Right ventricle myocardium superior (tissue), 1 donor: ENCODE results near the gene GALR2. TPM values are rescaled to one million over a fixed set of nuclear protein-coding genes. Genes with fewer than 3 reads are reported as not detected.
"Not testable (repeated sequence)": the region's sequence is repeated elsewhere in the genome, so short reads cannot be mapped to it uniquely, and the experiment has no call there.

Experiments used
- ATAC-seq: fragments of 200-7000 bp; cut with Tn5 transposase; one replicate; pipeline ENCODE4 v1.9.1; 2020; ENCODE audit warnings: mild to moderate bottlenecking; ENCODE audit not compliant: poor library complexity
- DNase-seq: peaks from one replicate; pipeline ENCODE4 v3.0.0-alpha.2; 2020
- intact Hi-C: fragments of 100-400 bp; cut with DNase I; formaldehyde crosslinking; loops from one replicate; pipeline ENCODE4 v1.11.2; 2022
- total RNA-seq: library from RNA; stranded (reverse); fragmentation: NEBNext Ultra II Directional; extraction: Animal tissue kit (Norgen Biotek cat#: 25700); gene quantifications from one replicate; pipeline ENCODE4 v1.2.1, GENCODE V29; 2021
- donor health status: DM: no; HTN: yes; CAD: no; lungs with severe emphysema.

Gene GALR2
- total RNA-seq, 1 donor from 2014 or later, result not detected

GRCh38 chr17:76049239-76049638 is 25.3 kb upstream of the GALR2 start:
- no peak for DNase-seq
- ATAC-seq, result no peak
- intact Hi-C loops, result no loop called here

GRCh38 chr17:76049836-76050537 is 24.6 kb upstream of the GALR2 start:
- intact Hi-C loops, result no loop called here
- ATAC-seq, result no peak
- no peak for DNase-seq

GRCh38 chr17:76050538-76051467 is 23.8 kb upstream of the GALR2 start:
- ATAC-seq (no peak), DNase-seq (no peak)
- intact Hi-C loops, result no loop called here

- ATAC-seq (no peak), DNase-seq (no peak)
- intact Hi-C loops, result no loop called here
Observed at GRCh38 chr17:76051561-76051960, 23.0 kb upstream of the GALR2 start.

- DNase-seq (no peak), ATAC-seq (no peak)
- intact Hi-C loops, result no loop called here
Observed at GRCh38 chr17:76053246-76054111, 21.1 kb upstream of the GALR2 start.

GRCh38 chr17:76054112-76054476 is 20.5 kb upstream of the GALR2 start:
- intact Hi-C loops, result no loop called here
- DNase-seq (no peak), ATAC-seq (no peak)

GRCh38 chr17:76056882-76057281 is 17.7 kb upstream of the GALR2 start:
- no peak for ATAC-seq
- intact Hi-C loops, result no loop called here
- no peak for DNase-seq

GRCh38 chr17:76058264-76058663 is 16.3 kb upstream of the GALR2 start:
- DNase-seq, intact Hi-C loops, ATAC-seq: not testable (repeated sequence)

- no peak for ATAC-seq
- intact Hi-C loops, result no loop called here
- no peak for DNase-seq
Observed at GRCh38 chr17:76063875-76064546, 10.6 kb upstream of the GALR2 start.

GRCh38 chr17:76065775-76066174 is 8.8 kb upstream of the GALR2 start:
- DNase-seq (no peak), ATAC-seq (no peak)
- intact Hi-C loops, result no loop called here

GRCh38 chr17:76071531-76072147 is 2.9 kb upstream of the GALR2 start:
- DNase-seq (no peak), ATAC-seq (no peak)
- intact Hi-C loops, result no loop called here

- intact Hi-C loops, result no loop called here
- DNase-seq (peak; percentile 96), ATAC-seq (peak; percentile 100)
Observed at GRCh38 chr17:76072148-76072858, 2.3 kb upstream of the GALR2 start, which contains the start of gene SRP68. Gene SRP68 (minus strand): TSS chr17:76072517. CDS start chr17:76072491, 26 bp downstream.

- intact Hi-C loops, result no loop called here
- DNase-seq (no peak), ATAC-seq (no peak)
Observed at GRCh38 chr17:76075364-76076145, 974 bp downstream of the GALR2 start.

GRCh38 chr17:76076146-76076764 is 1.7 kb downstream of the GALR2 start:
- ATAC-seq (no peak), DNase-seq (no peak)
- intact Hi-C loops, result no loop called here

- intact Hi-C loops, result no loop called here
- DNase-seq, result no peak
- no peak for ATAC-seq
Observed at GRCh38 chr17:76076765-76077583, 2.4 kb downstream of the GALR2 start.
